ENCODE results near the gene ATG7.
"Not testable (repeated sequence)": the region's sequence is repeated elsewhere in the genome, so short reads cannot be mapped to it uniquely, and the experiment has no call there.

ATG7 gene

DNA sequence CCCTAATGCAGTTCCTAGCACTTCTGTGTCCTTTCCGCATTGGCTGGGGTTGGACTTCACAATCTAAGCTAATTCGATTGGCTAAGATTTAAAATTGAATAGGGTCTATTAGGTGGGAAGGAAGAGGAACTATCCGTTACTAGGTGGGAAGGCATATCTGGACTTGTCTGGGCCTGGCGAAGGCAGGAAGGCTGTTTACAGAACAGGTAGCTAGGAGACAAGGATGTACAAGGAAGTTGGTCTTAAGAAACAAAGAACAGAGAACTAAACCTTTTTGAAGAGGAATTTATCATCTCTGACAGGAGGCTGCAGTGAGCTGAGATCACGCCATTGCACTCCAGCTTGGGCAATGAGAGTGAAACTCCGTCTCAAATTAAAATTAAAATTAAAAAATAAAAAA is 17.3 kb upstream of the ATG7 start:
- Histone ChIP-seq H3K36me3 (ENCODE audit: control insufficient read depth in 2 of 2, insufficient read depth in 1 of 2, low read length in 2 of 2) (no peaks in the 10 kb centered on the region), H3K4me1 (ENCODE audit: control insufficient read depth, insufficient read depth, low read length) (no peaks in the 10 kb centered on the region), H3K4me3 (ENCODE audit: low read depth, low read length) (no peak overlapping the region), H3K27ac (ENCODE audit: extremely low read depth, low read depth, low read length) (no peak overlapping the region), H3K9me3 (ENCODE audit: control insufficient read depth, insufficient read depth, low read depth, low read length) (no peaks in the 10 kb centered on the region)
- POLR2A ChIA-PET: no interaction called here
- CTCF ChIA-PET: interaction anchor here (1.1 kb wide), 1 partner anchor 80 kb away, joined by 3 read pairs; no protein-coding TSS in a partner anchor
- TF ChIP-seq FEZF1 (tag by site-specific recombination; IDR thresholded peaks at IDR 0.05): no peak
- TF ChIP-seq, protein P1, sequence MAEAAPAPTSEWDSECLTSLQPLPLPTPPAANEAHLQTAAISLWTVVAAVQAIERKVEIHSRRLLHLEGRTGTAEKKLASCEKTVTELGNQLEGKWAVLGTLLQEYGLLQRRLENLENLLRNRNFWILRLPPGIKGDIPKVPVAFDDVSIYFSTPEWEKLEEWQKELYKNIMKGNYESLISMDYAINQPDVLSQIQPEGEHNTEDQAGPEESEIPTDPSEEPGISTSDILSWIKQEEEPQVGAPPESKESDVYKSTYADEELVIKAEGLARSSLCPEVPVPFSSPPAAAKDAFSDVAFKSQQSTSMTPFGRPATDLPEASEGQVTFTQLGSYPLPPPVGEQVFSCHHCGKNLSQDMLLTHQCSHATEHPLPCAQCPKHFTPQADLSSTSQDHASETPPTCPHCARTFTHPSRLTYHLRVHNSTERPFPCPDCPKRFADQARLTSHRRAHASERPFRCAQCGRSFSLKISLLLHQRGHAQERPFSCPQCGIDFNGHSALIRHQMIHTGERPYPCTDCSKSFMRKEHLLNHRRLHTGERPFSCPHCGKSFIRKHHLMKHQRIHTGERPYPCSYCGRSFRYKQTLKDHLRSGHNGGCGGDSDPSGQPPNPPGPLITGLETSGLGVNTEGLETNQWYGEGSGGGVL (tag by site-specific recombination; IDR thresholded peaks at IDR 0.05): no peak
- TF ChIP-seq KLF9 (tag by site-specific recombination; IDR thresholded peaks at IDR 0.05; ENCODE audit: low read depth): no peak
- TF ChIP-seq, protein P2, sequence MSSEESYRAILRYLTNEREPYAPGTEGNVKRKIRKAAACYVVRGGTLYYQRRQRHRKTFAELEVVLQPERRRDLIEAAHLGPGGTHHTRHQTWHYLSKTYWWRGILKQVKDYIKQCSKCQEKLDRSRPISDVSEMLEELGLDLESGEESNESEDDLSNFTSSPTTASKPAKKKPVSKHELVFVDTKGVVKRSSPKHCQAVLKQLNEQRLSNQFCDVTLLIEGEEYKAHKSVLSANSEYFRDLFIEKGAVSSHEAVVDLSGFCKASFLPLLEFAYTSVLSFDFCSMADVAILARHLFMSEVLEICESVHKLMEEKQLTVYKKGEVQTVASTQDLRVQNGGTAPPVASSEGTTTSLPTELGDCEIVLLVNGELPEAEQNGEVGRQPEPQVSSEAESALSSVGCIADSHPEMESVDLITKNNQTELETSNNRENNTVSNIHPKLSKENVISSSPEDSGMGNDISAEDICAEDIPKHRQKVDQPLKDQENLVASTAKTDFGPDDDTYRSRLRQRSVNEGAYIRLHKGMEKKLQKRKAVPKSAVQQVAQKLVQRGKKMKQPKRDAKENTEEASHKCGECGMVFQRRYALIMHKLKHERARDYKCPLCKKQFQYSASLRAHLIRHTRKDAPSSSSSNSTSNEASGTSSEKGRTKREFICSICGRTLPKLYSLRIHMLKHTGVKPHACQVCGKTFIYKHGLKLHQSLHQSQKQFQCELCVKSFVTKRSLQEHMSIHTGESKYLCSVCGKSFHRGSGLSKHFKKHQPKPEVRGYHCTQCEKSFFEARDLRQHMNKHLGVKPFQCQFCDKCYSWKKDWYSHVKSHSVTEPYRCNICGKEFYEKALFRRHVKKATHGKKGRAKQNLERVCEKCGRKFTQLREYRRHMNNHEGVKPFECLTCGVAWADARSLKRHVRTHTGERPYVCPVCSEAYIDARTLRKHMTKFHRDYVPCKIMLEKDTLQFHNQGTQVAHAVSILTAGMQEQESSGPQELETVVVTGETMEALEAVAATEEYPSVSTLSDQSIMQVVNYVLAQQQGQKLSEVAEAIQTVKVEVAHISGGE (tag by site-specific recombination; conservative IDR thresholded peaks at IDR 0.05; ENCODE audit: low read depth): no peak

DNA sequence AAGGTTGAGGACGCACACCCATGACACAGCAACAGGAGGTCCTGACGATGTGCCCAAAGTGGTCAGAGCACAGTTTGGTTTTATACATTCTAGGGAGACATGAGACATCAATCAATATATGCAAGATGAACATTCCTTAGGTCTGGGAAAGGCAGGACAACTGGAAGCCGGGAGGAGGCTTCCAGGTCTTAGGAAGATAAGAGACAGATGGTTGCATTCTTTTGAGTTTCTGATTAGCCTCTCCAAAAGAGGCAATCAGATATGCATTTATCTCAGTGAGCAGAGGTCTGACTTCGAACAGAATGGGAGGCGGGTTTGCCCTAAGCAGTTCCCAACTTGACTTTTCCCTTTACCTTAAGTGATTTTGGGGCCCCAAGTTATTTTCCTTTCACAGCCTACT is 16.7 kb upstream of the ATG7 start:
- H3K9me3 ChIP-seq (ENCODE audit: control insufficient read depth, insufficient read depth, low read depth, low read length); H3K27ac ChIP-seq (ENCODE audit: extremely low read depth, low read depth, low read length); H3K36me3 ChIP-seq (ENCODE audit: control insufficient read depth in 2 of 2, insufficient read depth in 1 of 2, low read length in 2 of 2); CTCF ChIA-PET; H3K4me3 ChIP-seq (ENCODE audit: low read depth, low read length); H3K4me1 ChIP-seq (ENCODE audit: control insufficient read depth, insufficient read depth, low read length); POLR2A ChIA-PET: not testable (repeated sequence)

DNA sequence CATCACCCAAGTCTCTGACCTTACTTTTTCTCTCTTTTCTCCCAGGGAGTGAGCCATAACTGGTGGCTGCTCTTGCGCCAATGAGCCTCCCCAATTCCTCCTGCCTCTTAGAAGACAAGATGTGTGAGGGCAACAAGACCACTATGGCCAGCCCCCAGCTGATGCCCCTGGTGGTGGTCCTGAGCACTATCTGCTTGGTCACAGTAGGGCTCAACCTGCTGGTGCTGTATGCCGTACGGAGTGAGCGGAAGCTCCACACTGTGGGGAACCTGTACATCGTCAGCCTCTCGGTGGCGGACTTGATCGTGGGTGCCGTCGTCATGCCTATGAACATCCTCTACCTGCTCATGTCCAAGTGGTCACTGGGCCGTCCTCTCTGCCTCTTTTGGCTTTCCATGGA is 13.2 kb upstream of the ATG7 start:
- POLR2A ChIA-PET: no interaction called here
- H3K36me3 ChIP-seq (ENCODE audit: control insufficient read depth in 2 of 2, insufficient read depth in 1 of 2, low read length in 2 of 2): no peaks in the 10 kb centered on the region
- CTCF ChIA-PET: no interaction called here
- H3K4me3 ChIP-seq (ENCODE audit: low read depth, low read length): no peak overlapping the region
- H3K27ac ChIP-seq (ENCODE audit: extremely low read depth, low read depth, low read length): no peak overlapping the region
- no peaks in the 10 kb centered on the region for H3K4me1 ChIP-seq (ENCODE audit: control insufficient read depth, insufficient read depth, low read length)
- no peaks in the 10 kb centered on the region for H3K9me3 ChIP-seq (ENCODE audit: control insufficient read depth, insufficient read depth, low read depth, low read length)
- TF ChIP-seq ZNF433 (tag by site-specific recombination; IDR thresholded peaks at IDR 0.05; ENCODE audit: low read depth) (no peak), ZNF426 (tag by site-specific recombination; IDR thresholded peaks at IDR 0.05) (no peak), GLI2 (tag by site-specific recombination; IDR thresholded peaks at IDR 0.05; ENCODE audit: borderline replicate concordance, low read depth) (no peak), ZNF121 (tag by site-specific recombination; IDR thresholded peaks at IDR 0.05) (no peak), BCL11A (tag by site-specific recombination; IDR thresholded peaks at IDR 0.05; ENCODE audit: low read depth) (no peak), ZNF266 (tag by site-specific recombination; IDR thresholded peaks at IDR 0.05; ENCODE audit: low read depth) (no peak), ZNF548 (tag by site-specific recombination; IDR thresholded peaks at IDR 0.05) (no peak), ZNF366 (tag by site-specific recombination; conservative IDR thresholded peaks at IDR 0.05) (no peak), ZNF341 (tag by site-specific recombination; IDR thresholded peaks at IDR 0.05; ENCODE audit: low read depth) (no peak), ZNF2 (tag by site-specific recombination; IDR thresholded peaks at IDR 0.05) (no peak)

DNA sequence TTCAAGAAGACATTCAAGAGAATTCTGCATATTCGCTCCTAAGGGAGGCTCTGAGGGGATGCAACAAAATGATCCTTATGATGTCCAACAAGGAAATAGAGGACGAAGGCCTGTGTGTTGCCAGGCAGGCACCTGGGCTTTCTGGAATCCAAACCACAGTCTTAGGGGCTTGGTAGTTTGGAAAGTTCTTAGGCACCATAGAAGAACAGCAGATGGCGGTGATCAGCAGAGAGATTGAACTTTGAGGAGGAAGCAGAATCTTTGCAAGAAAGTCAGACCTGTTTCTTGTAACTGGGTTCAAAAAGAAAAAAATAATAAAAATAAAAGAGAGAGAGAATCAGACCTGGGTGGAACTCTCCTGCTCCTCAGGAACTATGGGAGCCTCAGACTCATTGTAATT is 11.7 kb upstream of the ATG7 start:
- Histone ChIP-seq H3K4me3 (ENCODE audit: low read depth, low read length) (no peak overlapping the region), H3K9me3 (ENCODE audit: control insufficient read depth, insufficient read depth, low read depth, low read length) (no peaks in the 10 kb centered on the region), H3K4me1 (ENCODE audit: control insufficient read depth, insufficient read depth, low read length) (no peaks in the 10 kb centered on the region), H3K36me3 (ENCODE audit: control insufficient read depth in 2 of 2, insufficient read depth in 1 of 2, low read length in 2 of 2) (no peaks in the 10 kb centered on the region), H3K27ac (ENCODE audit: extremely low read depth, low read depth, low read length) (no peak overlapping the region)
- TF ChIP-seq, protein P3, sequence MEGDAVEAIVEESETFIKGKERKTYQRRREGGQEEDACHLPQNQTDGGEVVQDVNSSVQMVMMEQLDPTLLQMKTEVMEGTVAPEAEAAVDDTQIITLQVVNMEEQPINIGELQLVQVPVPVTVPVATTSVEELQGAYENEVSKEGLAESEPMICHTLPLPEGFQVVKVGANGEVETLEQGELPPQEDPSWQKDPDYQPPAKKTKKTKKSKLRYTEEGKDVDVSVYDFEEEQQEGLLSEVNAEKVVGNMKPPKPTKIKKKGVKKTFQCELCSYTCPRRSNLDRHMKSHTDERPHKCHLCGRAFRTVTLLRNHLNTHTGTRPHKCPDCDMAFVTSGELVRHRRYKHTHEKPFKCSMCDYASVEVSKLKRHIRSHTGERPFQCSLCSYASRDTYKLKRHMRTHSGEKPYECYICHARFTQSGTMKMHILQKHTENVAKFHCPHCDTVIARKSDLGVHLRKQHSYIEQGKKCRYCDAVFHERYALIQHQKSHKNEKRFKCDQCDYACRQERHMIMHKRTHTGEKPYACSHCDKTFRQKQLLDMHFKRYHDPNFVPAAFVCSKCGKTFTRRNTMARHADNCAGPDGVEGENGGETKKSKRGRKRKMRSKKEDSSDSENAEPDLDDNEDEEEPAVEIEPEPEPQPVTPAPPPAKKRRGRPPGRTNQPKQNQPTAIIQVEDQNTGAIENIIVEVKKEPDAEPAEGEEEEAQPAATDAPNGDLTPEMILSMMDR (tag by site-specific recombination; IDR thresholded peaks at IDR 0.05): 0 out of 2 replicates have a peak, but pooled peaks have one; percentile 10
- TF ChIP-seq, protein P4, sequence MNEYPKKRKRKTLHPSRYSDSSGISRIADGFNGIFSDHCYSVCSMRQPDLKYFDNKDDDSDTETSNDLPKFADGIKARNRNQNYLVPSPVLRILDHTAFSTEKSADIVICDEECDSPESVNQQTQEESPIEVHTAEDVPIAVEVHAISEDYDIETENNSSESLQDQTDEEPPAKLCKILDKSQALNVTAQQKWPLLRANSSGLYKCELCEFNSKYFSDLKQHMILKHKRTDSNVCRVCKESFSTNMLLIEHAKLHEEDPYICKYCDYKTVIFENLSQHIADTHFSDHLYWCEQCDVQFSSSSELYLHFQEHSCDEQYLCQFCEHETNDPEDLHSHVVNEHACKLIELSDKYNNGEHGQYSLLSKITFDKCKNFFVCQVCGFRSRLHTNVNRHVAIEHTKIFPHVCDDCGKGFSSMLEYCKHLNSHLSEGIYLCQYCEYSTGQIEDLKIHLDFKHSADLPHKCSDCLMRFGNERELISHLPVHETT (tag by site-specific recombination; IDR thresholded peaks at IDR 0.05): no peak
- TF ChIP-seq ZNF404 (tag by site-specific recombination; IDR thresholded peaks at IDR 0.05): no peak
- ChIA-PET CTCF (interaction anchor here (0.7 kb wide), 1 partner anchor 490 kb away, joined by 4 read pairs; no protein-coding TSS in a partner anchor), POLR2A (interaction anchor here (2.4 kb wide), 1 partner anchor 12 kb away, joined by 9 read pairs; the partner anchor contains the start of gene ATG7)
